SHP77 (cell line): Measurements from ENCODE around the gene TTC29.
"Not testable (repeated sequence)": the region's sequence is repeated elsewhere in the genome, so short reads cannot be mapped to it uniquely, and the experiment has no call there.

Experiments used
- DNase-seq, 2 experiments: peaks; one replicate each; lab custom pipeline; 2025; lab: John Stamatoyannopoulos, UW

The TTC29 gene

GRCh38 chr4:146857298-146857697 lies 88.4 kb downstream of the TTC29 start:
- no peak for DNase-seq

- no peak for DNase-seq
These were observed 89.9 kb downstream of the TTC29 start for GRCh38 chr4:146855761-146856160.

GRCh38 chr4:146852360-146852759 lies 93.3 kb downstream of the TTC29 start:
- no peak for DNase-seq

GRCh38 chr4:146847345-146847744 lies 98.3 kb downstream of the TTC29 start:
- DNase-seq: no peak

- DNase-seq: no peak
These were observed 98.8 kb downstream of the TTC29 start for GRCh38 chr4:146846882-146847281.

GRCh38 chr4:146844761-146845160 lies 100.9 kb downstream of the TTC29 start:
- DNase-seq: no peak

- no peak for DNase-seq
These were observed 102.8 kb downstream of the TTC29 start for GRCh38 chr4:146842876-146843275.

GRCh38 chr4:146840731-146841130 lies 104.9 kb downstream of the TTC29 start:
- DNase-seq: no peak

- no peak for DNase-seq
These were observed 110.6 kb downstream of the TTC29 start for GRCh38 chr4:146835096-146835495.

- no peak for DNase-seq
These were observed 111.2 kb downstream of the TTC29 start for GRCh38 chr4:146834263-146835034.

- DNase-seq: no peak
These were observed 112.1 kb downstream of the TTC29 start for GRCh38 chr4:146833530-146833929.

GRCh38 chr4:146822980-146823379 lies 122.7 kb downstream of the TTC29 start:
- not testable (repeated sequence) for DNase-seq

GRCh38 chr4:146814750-146815149 lies 130.9 kb downstream of the TTC29 start:
- no peak for DNase-seq

- no peak for DNase-seq
These were observed 150.0 kb downstream of the TTC29 start for GRCh38 chr4:146795711-146796110.

- DNase-seq: no peak
These were observed 151.9 kb downstream of the TTC29 start for GRCh38 chr4:146793727-146794126.

GRCh38 chr4:146791439-146791838 lies 154.2 kb downstream of the TTC29 start:
- DNase-seq: no peak

- no peak for DNase-seq
These were observed 155.1 kb downstream of the TTC29 start for GRCh38 chr4:146790515-146790914.

GRCh38 chr4:146787731-146788130 lies 157.9 kb downstream of the TTC29 start:
- no peak for DNase-seq

GRCh38 chr4:146776691-146777090 lies 169.0 kb downstream of the TTC29 start:
- DNase-seq: no peak

GRCh38 chr4:146763560-146763959 lies 182.1 kb downstream of the TTC29 start:
- no peak for DNase-seq

GRCh38 chr4:146762016-146762415 lies 183.6 kb downstream of the TTC29 start:
- DNase-seq: no peak

GRCh38 chr4:146742416-146742815 lies 203.2 kb downstream of the TTC29 start:
- DNase-seq: no peak

GRCh38 chr4:146739182-146739581 lies 206.5 kb downstream of the TTC29 start:
- no peak for DNase-seq

- DNase-seq: not testable (repeated sequence)
These were observed 222.1 kb downstream of the TTC29 start for GRCh38 chr4:146723519-146723918.
